GM18498 (cell line): ENCODE data around the gene PARVA.

Source experiments
- ATAC-seq: cut with Tn5 transposase; IDR thresholded peaks from one replicate; pipeline ENCODE4 v1.9.1; 2021; ENCODE audit warnings: mild to moderate bottlenecking, moderate library complexity; ENCODE audit not compliant: unreplicated experiment

The PARVA gene

GRCh38 chr11:12544986-12545775 is 167.8 kb downstream of the PARVA start:
- no peak for ATAC-seq

GRCh38 chr11:12546122-12546521 is 168.8 kb downstream of the PARVA start:
- ATAC-seq, result no peak

GRCh38 chr11:12546660-12547059 is 169.3 kb downstream of the PARVA start:
- ATAC-seq, result no peak

GRCh38 chr11:12547953-12548650 is 170.7 kb downstream of the PARVA start:
- no peak for ATAC-seq

GRCh38 chr11:12552692-12553091 is 175.3 kb downstream of the PARVA start:
- no peak for ATAC-seq

- ATAC-seq, result no peak
These were observed 176.8 kb downstream of the PARVA start for GRCh38 chr11:12554122-12554521.

- no peak for ATAC-seq
These were observed 178.8 kb downstream of the PARVA start for GRCh38 chr11:12556155-12556554.

GRCh38 chr11:12556788-12557384 is 179.5 kb downstream of the PARVA start:
- no peak for ATAC-seq

- ATAC-seq, result no peak
These were observed 181.6 kb downstream of the PARVA start for GRCh38 chr11:12559011-12559410.

GRCh38 chr11:12560362-12560761 is 183.0 kb downstream of the PARVA start:
- ATAC-seq, result no peak

- ATAC-seq, result no peak
These were observed 183.5 kb downstream of the PARVA start for GRCh38 chr11:12560861-12561260.

- no peak for ATAC-seq
These were observed 186.6 kb downstream of the PARVA start for GRCh38 chr11:12564012-12564411.

- no peak for ATAC-seq
These were observed 188.0 kb downstream of the PARVA start for GRCh38 chr11:12565406-12565805.

- no peak for ATAC-seq
These were observed 190.5 kb downstream of the PARVA start for GRCh38 chr11:12567746-12568460.

- no peak for ATAC-seq
These were observed 192.4 kb downstream of the PARVA start for GRCh38 chr11:12569499-12570425.

GRCh38 chr11:12573707-12574485 is 196.5 kb downstream of the PARVA start:
- ATAC-seq, result no peak

GRCh38 chr11:12577725-12578644 is 200.6 kb downstream of the PARVA start:
- ATAC-seq, result no peak

- ATAC-seq, result no peak
These were observed 204.0 kb downstream of the PARVA start for GRCh38 chr11:12581416-12581815.
